Globus pallidus (tissue), 1 donor: ENCODE measurements around the gene PPHLN1.
"Not testable (repeated sequence)": the region's sequence is repeated elsewhere in the genome, so short reads cannot be mapped to it uniquely, and the experiment has no call there.

Experiments used
- DNase-seq: peaks from one replicate; pipeline ENCODE4 v3.0.0-alpha.2; 2015; ENCODE audit warnings: low spot score

The PPHLN1 gene

DNA sequence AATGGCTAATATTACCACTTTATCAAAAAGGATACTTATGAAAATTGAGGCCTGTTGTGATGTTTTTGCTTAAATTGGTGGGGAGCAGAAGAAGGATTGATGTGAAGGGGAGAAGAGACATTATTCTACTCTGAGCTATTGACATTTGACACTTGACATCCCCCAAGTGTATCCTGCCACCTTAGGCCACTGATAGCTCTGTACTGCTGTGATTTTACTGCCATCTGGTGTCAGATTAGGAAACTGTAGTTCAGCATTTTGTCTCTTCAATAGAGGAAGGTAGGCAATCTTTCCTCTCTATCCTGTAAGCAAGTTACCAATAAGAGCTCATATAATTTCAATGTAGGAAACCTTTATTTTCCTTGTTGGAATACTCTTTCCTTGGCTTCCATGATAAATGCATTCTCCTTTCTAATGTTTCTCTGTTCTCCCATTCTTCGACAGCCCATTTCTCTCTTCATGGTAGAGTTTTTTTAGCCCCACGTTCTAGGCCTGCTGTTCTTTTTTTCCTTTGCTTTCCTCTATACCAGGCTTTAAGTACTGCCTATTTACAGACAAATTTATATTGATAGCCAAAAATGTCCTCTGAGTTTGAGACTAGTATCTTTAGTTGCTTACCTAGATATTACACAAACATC is 46.3 kb downstream of the PPHLN1 start:
- peak; percentile 54 for DNase-seq

- DNase-seq, result no peak
Measured at GRCh38 chr12:42373669-42374068, 47.7 kb downstream of the PPHLN1 start.

DNA sequence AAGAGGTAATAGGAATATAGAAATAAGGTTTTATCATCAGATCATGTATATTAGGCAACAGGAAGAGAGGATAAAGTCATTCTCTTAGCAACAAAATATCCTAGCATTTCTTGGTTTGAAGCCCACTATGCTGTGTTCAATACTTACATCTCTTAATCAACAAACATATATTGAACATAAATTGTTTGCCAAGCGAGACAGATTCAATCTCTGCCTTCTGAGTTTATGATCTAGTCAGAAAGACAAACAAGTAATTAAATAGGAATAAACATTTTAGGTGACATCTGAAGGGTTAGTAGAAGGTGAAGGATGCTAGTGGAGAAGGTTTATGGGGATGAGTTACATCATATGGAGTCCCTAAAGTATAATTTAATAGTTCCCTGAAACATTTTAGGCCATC is 54.8 kb downstream of the PPHLN1 start:
- no peak for DNase-seq

GRCh38 chr12:42382013-42382696 is 56.2 kb downstream of the PPHLN1 start:
- DNase-seq, result no peak

GRCh38 chr12:42385326-42385841 is 59.4 kb downstream of the PPHLN1 start:
- no peak for DNase-seq

GRCh38 chr12:42386308-42386707 is 60.3 kb downstream of the PPHLN1 start:
- DNase-seq, result no peak

DNA sequence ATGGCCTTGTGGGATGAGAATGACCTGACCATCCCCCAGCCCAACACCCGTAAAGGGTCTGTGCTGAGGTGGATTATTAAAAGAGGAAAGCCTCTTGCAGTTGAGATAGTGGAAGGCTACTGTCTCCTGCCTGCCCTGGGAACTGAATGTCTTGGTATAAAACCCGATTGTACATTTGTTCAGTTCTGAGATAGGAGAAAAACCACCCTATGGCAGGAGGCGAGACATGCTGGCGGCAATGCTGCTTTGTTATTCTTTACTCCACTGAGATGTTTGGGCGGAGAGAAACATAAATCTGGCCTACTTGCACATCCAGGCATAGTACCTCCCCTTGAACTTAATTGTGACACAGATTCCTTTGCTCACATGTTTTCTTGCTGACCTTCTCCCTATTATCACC is 62.1 kb downstream of the PPHLN1 start:
- DNase-seq, result not testable (repeated sequence)

- DNase-seq, result no peak
Measured at GRCh38 chr12:42394429-42394828, 68.5 kb downstream of the PPHLN1 start.

GRCh38 chr12:42396473-42397259 is 70.7 kb downstream of the PPHLN1 start:
- DNase-seq, result no peak

GRCh38 chr12:42402821-42403411 is 76.9 kb downstream of the PPHLN1 start:
- no peak for DNase-seq

DNA sequence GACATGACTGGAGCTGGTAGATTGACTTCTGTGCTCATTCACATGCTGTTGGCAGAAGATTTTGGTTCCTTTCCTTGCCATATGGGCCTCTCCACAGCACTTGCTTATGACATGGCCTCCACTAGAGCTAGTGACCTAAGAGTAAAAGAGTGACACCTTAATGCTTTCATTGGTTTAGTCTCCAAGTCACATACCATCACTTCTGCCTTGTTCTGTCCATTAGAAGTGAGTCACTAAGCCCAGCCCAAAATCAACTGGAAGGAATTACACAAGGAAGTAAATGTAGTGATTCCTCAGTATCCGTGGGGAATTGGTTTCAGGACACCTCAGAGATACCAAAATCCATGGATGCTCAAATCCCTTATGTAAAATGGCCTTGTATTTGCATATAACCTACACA is 81.3 kb downstream of the PPHLN1 start:
- no peak for DNase-seq

DNA sequence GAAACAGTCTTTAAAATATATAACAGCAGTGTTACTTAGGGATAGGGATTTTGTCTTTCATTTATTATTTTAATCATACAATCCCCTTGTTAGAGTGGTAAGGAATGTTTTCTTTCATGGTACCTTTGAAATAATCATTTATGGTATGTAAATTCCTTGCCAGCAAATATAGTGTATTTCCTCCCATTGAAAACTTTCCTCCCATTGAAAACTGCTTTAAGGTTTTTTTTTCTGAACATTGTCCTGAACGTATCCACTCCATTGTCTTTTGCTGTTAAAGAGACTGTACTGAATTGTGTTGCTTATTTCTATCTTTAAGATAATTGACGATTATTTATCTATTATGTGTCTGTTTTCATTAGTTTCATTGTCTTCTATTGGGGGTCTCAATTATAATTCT is 83.5 kb downstream of the PPHLN1 start:
- DNase-seq, result no peak

DNA sequence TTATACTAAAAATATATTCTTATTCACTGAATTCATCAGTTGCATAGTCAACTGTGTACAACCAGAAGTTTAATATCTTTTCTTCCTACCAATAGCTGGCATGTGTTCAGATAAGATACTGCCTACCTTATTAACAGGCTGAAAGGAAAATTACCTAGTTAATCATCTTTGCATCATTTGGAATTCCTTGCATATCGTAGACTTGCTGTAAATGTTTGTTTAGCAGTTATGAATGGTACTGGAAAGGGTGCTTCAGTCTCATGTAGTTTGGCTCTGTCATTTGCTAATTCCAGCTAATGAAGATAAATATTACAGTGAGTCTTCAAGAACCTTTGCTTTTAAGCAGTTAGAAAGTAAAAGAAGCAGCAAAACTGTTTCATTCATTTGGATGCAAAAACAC is 84.4 kb downstream of the PPHLN1 start:
- DNase-seq, result no peak

GRCh38 chr12:42420395-42420794 is 94.4 kb downstream of the PPHLN1 start:
- DNase-seq, result no peak

DNA sequence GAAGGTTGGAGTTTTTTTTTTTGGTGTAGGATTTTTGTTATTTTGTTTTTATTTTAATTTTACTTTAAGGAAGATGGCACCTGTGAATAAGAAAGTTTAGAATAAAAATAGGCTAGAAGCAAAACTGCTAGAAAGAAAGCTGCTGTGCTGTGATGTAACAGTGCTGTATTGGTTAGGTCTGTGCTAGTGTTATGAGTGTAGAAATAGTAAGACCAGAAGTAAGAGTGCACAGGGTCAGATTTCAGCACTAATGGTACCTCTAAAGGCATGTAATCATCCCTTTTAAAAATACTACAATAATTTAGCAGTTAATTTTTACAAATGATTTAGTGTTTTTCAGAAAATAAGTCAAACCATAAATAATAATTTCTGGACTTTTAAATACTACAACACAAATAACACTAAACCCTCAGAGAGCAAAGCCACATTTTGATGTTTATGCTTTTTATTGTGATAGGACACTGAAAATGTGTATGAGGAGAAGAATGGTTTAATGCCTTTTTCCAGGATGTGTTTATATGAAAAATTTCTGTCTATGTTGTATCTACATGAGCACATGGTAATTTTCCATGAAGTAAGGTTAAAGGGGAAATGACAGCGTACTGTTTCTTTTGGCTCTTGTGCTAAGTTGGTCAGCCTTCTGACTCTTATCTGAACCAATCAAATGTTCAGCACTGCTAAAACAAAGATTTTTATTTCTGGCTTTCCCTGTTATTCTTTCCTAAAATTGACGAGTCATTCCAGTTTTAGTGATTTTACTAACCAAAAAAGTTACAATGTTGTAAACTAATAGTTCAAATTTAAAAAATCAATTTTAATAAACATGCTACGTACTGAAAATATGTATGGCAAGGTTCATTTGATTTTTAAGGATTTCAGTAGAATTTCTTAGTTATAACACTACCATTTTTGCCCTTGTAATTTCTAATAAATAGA is 96.1 kb downstream of the PPHLN1 start:
- DNase-seq, result no peak

DNA sequence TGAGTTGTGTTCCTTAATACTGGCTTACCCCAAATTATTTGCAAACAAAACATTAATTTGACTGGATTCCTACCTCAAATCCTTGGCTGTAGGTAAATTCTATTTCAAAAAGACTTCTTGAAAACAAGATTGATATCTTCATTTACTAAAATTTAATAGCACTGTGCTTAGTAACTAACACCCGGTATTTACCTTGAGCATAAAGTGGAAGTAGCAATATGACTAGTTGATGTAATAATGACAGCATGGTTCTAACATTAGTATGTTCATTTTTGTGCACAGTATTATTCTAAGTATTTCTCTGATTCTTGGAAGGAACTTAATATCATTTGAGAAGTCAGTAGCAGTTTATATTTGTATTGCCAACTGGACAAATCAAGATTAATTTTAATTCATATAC is 96.8 kb downstream of the PPHLN1 start:
- DNase-seq, result no peak

DNA sequence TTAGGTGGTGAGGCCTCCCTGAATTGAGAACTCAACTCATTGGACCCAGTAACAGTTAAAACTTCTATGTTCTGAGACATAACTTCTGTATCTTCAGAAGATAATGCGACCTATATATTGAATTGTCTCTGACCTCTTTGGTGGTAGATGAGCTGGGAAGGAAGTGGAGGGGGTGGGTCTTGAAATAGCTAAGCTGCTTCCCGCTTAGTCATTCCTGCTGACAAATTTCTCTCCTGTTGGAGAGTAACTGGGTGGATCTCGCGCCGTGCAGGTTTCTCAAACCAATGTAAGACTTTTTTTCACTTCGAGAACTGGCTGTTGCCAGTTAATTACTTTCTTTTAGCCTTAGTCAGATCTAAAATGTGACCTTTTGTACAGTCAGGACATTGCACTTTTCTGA is 100.8 kb downstream of the PPHLN1 start:
- DNase-seq, result no peak

DNA sequence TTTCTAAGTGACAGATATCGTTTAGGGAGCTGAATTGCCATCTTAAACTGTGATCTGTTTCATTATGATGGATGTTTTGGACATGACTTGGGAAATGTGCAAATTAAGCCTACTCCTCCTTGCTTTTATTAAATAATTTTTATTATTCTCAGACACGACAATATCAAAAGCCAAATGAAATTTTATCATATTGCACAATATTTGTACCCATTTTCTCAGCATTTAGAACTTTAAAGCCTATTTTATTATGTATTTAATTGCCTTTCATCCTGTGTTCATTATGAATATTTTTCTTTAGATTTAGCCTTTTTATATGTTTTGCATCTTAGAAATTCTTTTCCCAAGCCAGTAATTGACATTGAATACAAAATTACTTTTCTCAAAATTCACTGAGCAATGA is 102.9 kb downstream of the PPHLN1 start:
- DNase-seq, result no peak

- no peak for DNase-seq
Measured at GRCh38 chr12:42432517-42433140, 106.7 kb downstream of the PPHLN1 start.

DNA sequence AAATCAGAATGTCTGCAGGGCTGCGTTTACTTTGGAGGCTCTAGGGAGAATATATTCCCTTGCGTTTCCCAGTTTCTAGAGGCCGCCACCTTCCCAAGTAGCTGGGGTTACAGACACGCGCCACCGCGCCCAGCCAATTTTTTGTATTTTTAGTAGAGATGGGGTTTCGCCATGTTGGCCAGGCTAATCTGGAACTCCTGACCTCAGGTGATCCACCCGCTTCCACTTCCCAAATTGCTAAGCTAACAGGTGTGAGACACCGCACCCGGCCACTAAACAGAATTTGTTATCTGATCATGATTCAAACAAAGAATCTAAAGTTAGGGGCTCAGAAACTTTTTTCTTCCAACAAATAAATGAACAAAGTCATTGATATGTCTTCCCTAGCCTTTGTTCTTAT is 114.6 kb downstream of the PPHLN1 start:
- DNase-seq, result no peak

DNA sequence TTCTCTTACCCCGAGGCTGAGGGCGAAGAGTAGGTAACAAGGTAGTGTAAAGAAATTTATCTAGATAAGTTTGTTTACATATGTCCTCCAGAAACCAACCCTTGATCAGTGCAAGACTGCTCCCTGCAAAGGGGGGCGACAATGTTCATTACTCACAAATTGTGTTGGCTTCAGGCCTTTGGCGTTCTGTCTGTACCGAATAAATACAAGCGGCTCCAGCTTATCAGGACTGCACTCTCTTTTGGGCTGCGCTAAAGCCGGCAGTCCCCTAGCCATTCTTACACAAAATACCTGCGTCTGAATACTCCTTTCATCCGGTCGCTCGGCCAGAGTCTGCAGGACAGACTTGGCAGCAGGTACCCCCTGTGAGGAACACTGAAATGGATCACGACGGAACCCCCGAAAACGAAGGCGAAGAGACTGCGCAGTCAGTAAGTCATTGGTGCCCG is 116.4 kb downstream of the PPHLN1 start:
- DNase-seq, result no peak
